NOMO-1 (cell line): ENCODE measurements around the gene FATE1.

Source experiments
- DNase-seq, 2 experiments: peaks; one replicate each; lab custom pipeline; 2025; ENCODE audit not compliant: unreplicated experiment in 2 of 2; lab: John Stamatoyannopoulos, UW

The FATE1 gene

GRCh38 chrX:151741606-151742005, 25.8 kb downstream of the FATE1 start:
- no peak for DNase-seq

- DNase-seq, result no peak
Measured at GRCh38 chrX:151742311-151742710, 26.5 kb downstream of the FATE1 start.

GRCh38 chrX:151743651-151744470, 28.0 kb downstream of the FATE1 start:
- DNase-seq, result no peak

GRCh38 chrX:151745651-151746050, 29.8 kb downstream of the FATE1 start:
- DNase-seq, result no peak

- DNase-seq, result no peak
Measured at GRCh38 chrX:151746502-151746901, 30.7 kb downstream of the FATE1 start.

- no peak for DNase-seq
Measured at GRCh38 chrX:151750511-151750910, 34.7 kb downstream of the FATE1 start.

GRCh38 chrX:151752847-151753246, 37.0 kb downstream of the FATE1 start:
- DNase-seq, result no peak

GRCh38 chrX:151753313-151754046, 37.6 kb downstream of the FATE1 start:
- DNase-seq, result peak in 1 of 2 experiments; percentile 16

- no peak for DNase-seq
Measured at GRCh38 chrX:151754047-151754429, 38.2 kb downstream of the FATE1 start.

- no peak for DNase-seq
Measured at GRCh38 chrX:151754641-151755215, 38.9 kb downstream of the FATE1 start.

GRCh38 chrX:151759041-151759708, 43.3 kb downstream of the FATE1 start:
- DNase-seq, result no peak

GRCh38 chrX:151762802-151763201, 47.0 kb downstream of the FATE1 start:
- DNase-seq, result no peak

- no peak for DNase-seq
Measured at GRCh38 chrX:151763711-151764110, 47.9 kb downstream of the FATE1 start.

GRCh38 chrX:151765026-151765425, 49.2 kb downstream of the FATE1 start:
- no peak for DNase-seq

GRCh38 chrX:151771726-151772125, 55.9 kb downstream of the FATE1 start:
- no peak for DNase-seq
